HG03280 (cell line): ENCODE measurements around the gene ADPRHL1.

Source experiments
- ATAC-seq: cut with Tn5 transposase; IDR thresholded peaks from one replicate; pipeline ENCODE4 v1.9.1; 2021; ENCODE audit warnings: mild to moderate bottlenecking, moderate library complexity; ENCODE audit not compliant: unreplicated experiment

The ADPRHL1 gene

DNA sequence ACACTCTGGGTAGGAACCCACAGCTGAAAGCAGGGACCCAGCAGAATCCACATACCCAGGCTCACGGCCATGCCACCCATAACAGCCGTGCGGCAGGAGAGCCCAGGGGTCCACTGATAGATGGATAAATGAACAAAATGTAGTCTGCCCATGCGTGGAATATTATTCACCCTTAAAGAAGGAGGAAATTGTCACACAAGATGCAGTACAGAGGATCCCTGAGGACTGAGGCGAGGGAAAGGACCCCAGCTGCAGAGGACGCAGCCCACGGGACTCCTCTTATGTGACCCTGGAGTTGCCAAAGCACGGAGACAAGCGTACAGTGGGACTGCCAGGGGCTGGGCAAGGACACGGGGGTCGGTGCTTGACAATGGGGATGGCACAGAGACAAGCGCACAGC, 100.0 kb downstream of the ADPRHL1 start:
- ATAC-seq = no peak

DNA sequence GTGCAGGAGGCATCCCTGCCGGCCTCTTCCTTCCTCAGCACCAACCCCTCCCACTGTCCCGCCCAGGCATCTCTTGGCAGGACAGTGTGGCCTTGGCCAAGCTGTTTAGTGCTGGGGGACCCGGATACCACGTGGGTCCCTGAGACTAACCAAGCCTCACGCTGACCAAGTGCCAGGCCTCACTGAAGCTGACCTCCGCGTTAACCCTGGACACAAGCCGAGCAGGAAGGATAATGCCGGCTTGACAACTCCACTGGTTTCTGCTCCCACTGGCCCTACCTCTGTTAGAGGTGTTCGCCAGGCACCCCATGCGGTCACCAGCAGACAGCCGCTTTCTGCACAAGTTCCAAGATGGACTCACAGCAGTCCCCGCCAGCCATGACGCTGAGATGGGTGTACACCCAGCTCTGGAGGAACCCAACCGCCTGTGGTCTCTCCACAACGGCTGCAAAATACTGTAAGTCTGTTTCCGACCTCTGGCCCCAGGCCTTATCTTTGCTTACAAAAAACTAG, 101.7 kb downstream of the ADPRHL1 start:
- no peak for ATAC-seq

DNA sequence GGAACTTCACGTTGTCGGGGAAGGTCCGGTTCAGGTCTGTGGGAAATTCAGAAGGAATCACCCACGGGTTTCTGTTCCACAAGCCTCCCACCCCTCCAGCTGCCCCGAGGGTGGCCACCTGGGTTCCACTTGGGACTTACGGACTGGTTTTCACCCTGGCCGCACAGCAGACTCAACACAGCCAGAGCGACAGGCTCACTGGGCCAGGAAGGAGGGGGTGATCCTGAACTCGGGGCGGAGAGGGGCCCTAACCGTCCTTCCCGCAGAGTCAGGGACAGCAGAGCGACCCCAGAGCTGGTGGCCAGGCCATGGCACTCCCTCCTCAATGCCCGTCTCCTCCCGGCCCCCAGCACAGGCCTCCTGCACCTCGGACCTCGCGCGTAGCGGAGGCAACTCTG, 102.4 kb downstream of the ADPRHL1 start:
- no peak for ATAC-seq

DNA sequence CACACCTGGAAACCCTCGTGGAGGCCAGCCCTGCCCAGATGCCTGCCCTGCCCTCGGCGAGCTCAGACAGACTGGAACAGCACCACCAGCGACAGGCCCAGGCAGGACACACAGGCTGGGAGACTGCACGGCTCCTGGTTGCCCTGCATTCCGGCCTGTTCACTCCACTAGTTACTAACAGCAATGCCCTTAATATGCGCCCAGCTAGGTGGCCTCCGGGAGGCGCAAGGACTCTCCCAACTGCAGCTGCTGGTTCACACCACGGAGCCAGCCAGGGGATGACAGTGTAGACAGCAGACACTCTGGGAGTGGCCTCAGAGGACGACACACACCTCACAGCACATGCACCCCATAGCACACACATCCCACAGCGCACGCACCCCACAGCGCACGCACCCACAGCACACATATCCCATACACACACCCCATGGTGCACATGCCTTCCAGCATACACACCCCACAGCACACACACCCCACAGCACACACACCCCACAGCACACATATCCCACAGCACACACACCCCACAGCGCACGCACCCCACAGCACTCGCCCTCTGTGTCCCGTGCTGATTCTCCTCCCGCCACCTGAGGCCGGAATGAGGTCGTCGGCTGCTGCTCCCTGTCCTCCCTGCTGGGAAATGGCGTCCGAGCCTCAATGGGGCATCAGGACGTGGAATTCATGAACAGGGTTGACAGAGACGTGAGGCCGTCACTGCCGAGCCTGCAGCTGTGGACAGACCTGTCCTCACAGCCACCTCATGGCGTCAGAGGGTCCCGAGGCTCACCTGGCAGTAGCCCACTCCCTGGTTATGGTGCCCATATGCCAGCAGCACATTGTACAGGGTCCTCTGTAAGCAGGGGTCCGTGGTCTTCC, 103.0 kb downstream of the ADPRHL1 start:
- no peak for ATAC-seq
